Measurements from ENCODE around the gene ZNF224. TPM values are rescaled to one million over a fixed set of nuclear protein-coding genes. Genes with fewer than 3 reads are reported as not detected.

Gene ZNF224
- total RNA-seq: 37.6 TPM

- peak; percentile 94 for DNase-seq (ENCODE audit: low spot score)
- intact Hi-C loops (cut with DNase I): no loop called here
- ATAC-seq: peak; percentile 100
Measured at GRCh38 chr19:44093931-44094765, at the start of gene ZNF224. Gene ZNF224 (plus strand): TSS chr19:44094361. CDS start chr19:44097874, 3,513 bp downstream.

- DNase-seq (ENCODE audit: low spot score) (no peak), ATAC-seq (peak; percentile 29)
- intact Hi-C loops (cut with DNase I): no loop called here
Measured at GRCh38 chr19:44050740-44051649, 43.2 kb upstream of the ZNF224 start.

GRCh38 chr19:44051650-44052402, 42.3 kb upstream of the ZNF224 start, which contains the start of gene ZNF223:
Gene ZNF223 (plus strand): TSS chr19:44052036. CDS start chr19:44055177, 3,141 bp downstream.
- ATAC-seq (peak; percentile 100), DNase-seq (ENCODE audit: low spot score) (peak; percentile 96)
- intact Hi-C loops (cut with DNase I): no loop called here

- no peak for DNase-seq (ENCODE audit: low spot score)
- intact Hi-C loops (cut with DNase I): no loop called here
- no peak for ATAC-seq
Measured at GRCh38 chr19:44055870-44056269, 38.3 kb upstream of the ZNF224 start.

- intact Hi-C loops (cut with DNase I): no loop called here
- no peak for ATAC-seq
- DNase-seq (ENCODE audit: low spot score): no peak
Measured at GRCh38 chr19:44059229-44059628, 34.9 kb upstream of the ZNF224 start.

- intact Hi-C loops (cut with DNase I): no loop called here
- DNase-seq (ENCODE audit: low spot score): no peak
- ATAC-seq: no peak
Measured at GRCh38 chr19:44061038-44061437, 33.1 kb upstream of the ZNF224 start.

- intact Hi-C loops (cut with DNase I): no loop called here
- DNase-seq (ENCODE audit: low spot score): no peak
- no peak for ATAC-seq
Measured at GRCh38 chr19:44066305-44066704, 27.9 kb upstream of the ZNF224 start.

- no peak for ATAC-seq
- intact Hi-C loops (cut with DNase I): no loop called here
- no peak for DNase-seq (ENCODE audit: low spot score)
Measured at GRCh38 chr19:44069415-44069814, 24.7 kb upstream of the ZNF224 start.

- intact Hi-C loops (cut with DNase I): no loop called here
- ATAC-seq (peak; percentile 100), DNase-seq (ENCODE audit: low spot score) (peak; percentile 90)
Measured at GRCh38 chr19:44071824-44072542, 22.2 kb upstream of the ZNF224 start, which contains the start of gene ZNF284. Gene ZNF284 (plus strand): TSS chr19:44072159. CDS start chr19:44076390, 4,231 bp downstream.

- DNase-seq (ENCODE audit: low spot score) (no peak), ATAC-seq (peak; percentile 21)
- intact Hi-C loops (cut with DNase I): no loop called here
Measured at GRCh38 chr19:44072543-44073401, 21.4 kb upstream of the ZNF224 start.

GRCh38 chr19:44076325-44076724, 17.8 kb upstream of the ZNF224 start:
- ATAC-seq (no peak), DNase-seq (ENCODE audit: low spot score) (no peak)
- intact Hi-C loops (cut with DNase I): no loop called here

GRCh38 chr19:44092108-44092507, 2.1 kb upstream of the ZNF224 start:
- DNase-seq (ENCODE audit: low spot score): no peak
- ATAC-seq: no peak
- intact Hi-C loops (cut with DNase I): no loop called here

- DNase-seq (ENCODE audit: low spot score) (no peak), ATAC-seq (no peak)
- intact Hi-C loops (cut with DNase I): no loop called here
Measured at GRCh38 chr19:44107751-44108150, 13.6 kb downstream of the ZNF224 start.

GRCh38 chr19:44109458-44109857, 15.3 kb downstream of the ZNF224 start:
- ATAC-seq: no peak
- intact Hi-C loops (cut with DNase I): no loop called here

GRCh38 chr19:44111910-44112463, 17.8 kb downstream of the ZNF224 start:
- intact Hi-C loops (cut with DNase I): no loop called here
- no peak for DNase-seq (ENCODE audit: low spot score)
- no peak for ATAC-seq

More at GRCh38 chr19:44109458-44109857, 15.3 kb downstream of the ZNF224 start:
- DNase-seq (ENCODE audit: low spot score): no peak

- DNase-seq (ENCODE audit: low spot score) (no peak), ATAC-seq (no peak)
- intact Hi-C loops (cut with DNase I): no loop called here
Measured at GRCh38 chr19:44112802-44113137, 18.6 kb downstream of the ZNF224 start.

- peak; percentile 95 for DNase-seq (ENCODE audit: low spot score)
- intact Hi-C loops (cut with DNase I): no loop called here
- ATAC-seq: peak; percentile 99
Measured at GRCh38 chr19:44113138-44113783, 19.1 kb downstream of the ZNF224 start, which contains the start of gene ZNF225. Gene ZNF225 (plus strand): TSS chr19:44113399. CDS start chr19:44115828, 2,429 bp downstream.
